Thyroid gland (tissue), 4 donors: ENCODE data around the gene PRM3. TPM values are rescaled to one million over a fixed set of nuclear protein-coding genes. Genes with fewer than 3 reads are reported as not detected.
A peak's percentile ranks its signal among the peaks of the same experiment; 100 is the strongest.

Experiments
- DNase-seq, 2 donors: peaks; one replicate each; pipeline ENCODE4 v3.0.0-alpha.2; 2019
- H3K27ac ChIP-seq, 3 donors: fragments of 200-600 bp; sonication (generic); 1 replicate in 2 of 3; 2 replicates in 1 of 3; pipeline ENCODE4 v1.5.1; 2016 to 2019; ENCODE audit warnings: mild to moderate bottlenecking in 1 of 3, moderate library complexity in 1 of 3
- H3K27me3 ChIP-seq: fragments of 200-600 bp; sonication (generic); one replicate; pipeline ENCODE4 v1.5.1; 2019
- H3K36me3 ChIP-seq, 2 donors: fragments of 200-600 bp; sonication (generic); one replicate each; pipeline ENCODE4 v1.5.1; 2016 to 2019
- H3K4me1 ChIP-seq, 2 donors: fragments of 200-600 bp; sonication (generic); one replicate each; pipeline ENCODE4 v1.5.1; 2017 to 2019
- H3K4me3 ChIP-seq, 3 donors: fragments of 200-600 bp; sonication (generic); replicated peaks in 1 of 3; 1 replicate in 2 of 3; 2 replicates in 1 of 3; pipeline ENCODE4 v1.5.1; 2016; ENCODE audit warnings: mild to moderate bottlenecking in 1 of 3
- H3K9me3 ChIP-seq: fragments of 200-600 bp; sonication (generic); one replicate; pipeline ENCODE4 v1.5.1; 2017
- CTCF ChIP-seq, 6 experiments: fragments of 200-600 bp in 3 of 6; fragments of 450-650 bp in 3 of 6; sonication (generic) in 3 of 6; IDR thresholded peaks; one replicate each; pipeline ENCODE4 v1.5.1; 2016 to 2019; ENCODE audit warnings: antibody characterized with exemption in 6 of 6, mild to moderate bottlenecking in 2 of 6, inconsistent platforms in 1 of 6, moderate library complexity in 1 of 6
- POLR2A ChIP-seq, 2 donors: fragments of 450-650 bp; IDR thresholded peaks; one replicate each; pipeline ENCODE4 v1.6.1; 2017; ENCODE audit warnings: antibody characterized with exemption in 2 of 2, mild to moderate bottlenecking in 2 of 2, moderate library complexity in 1 of 2
- WGBS, 2 donors: methylation state at CpG; one replicate each; pipeline ENCODE4 v1.1.5; 2017; 5-methylcytosine and 5-hydroxymethylcytosine counted together
- intact Hi-C: fragments of 100-400 bp; cut with DNase I; formaldehyde crosslinking; loops from one replicate; pipeline ENCODE4 v1.15.1; 2023
- total RNA-seq, 4 donors: library from RNA; depleted of rRNA; stranded (reverse); fragments of >200 nt; gene quantifications; one replicate each; pipeline ENCODE4 v1.2.3, GENCODE V29; 2016

Gene PRM3
- total RNA-seq, 4 donors from 2014 or later: not detected

GRCh38 chr16:11313493-11314308, 40.3 kb upstream of the PRM3 start:
- Histone ChIP-seq H3K9me3 (no peaks in the 10 kb centered on the region), H3K27me3 (no peaks in the 10 kb centered on the region), H3K4me1 (peaks cover 15 to 56% of the 10 kb centered on the region in 2 donors), H3K4me3 (no peak overlapping the region), H3K27ac (peak overlapping the region in 1 of 3 donors; percentile 59), H3K36me3 (no peaks in the 10 kb centered on the region)
- no peak for DNase-seq
- intact Hi-C loops: no loop called here
- TF ChIP-seq POLR2A (IDR thresholded peaks at IDR 0.05) (no peak), CTCF (IDR thresholded peaks at IDR 0.05) (no peak)
- 98% methylated on average over 9 of the region's 9 CpGs for WGBS, 2 donors

- Histone ChIP-seq H3K36me3 (no peaks in the 10 kb centered on the region), H3K4me3 (no peak overlapping the region), H3K27me3 (no peaks in the 10 kb centered on the region), H3K9me3 (no peaks in the 10 kb centered on the region), H3K27ac (peak overlapping the region in 2 of 3 donors; percentile 44 to 59), H3K4me1 (peaks cover 15 to 60% of the 10 kb centered on the region in 2 donors)
- 63 to 71% methylated on average over 8 of the region's 8 CpGs for WGBS, 2 donors
- intact Hi-C loops: no loop called here
- no peak for TF ChIP-seq POLR2A (IDR thresholded peaks at IDR 0.05)
- TF ChIP-seq CTCF (IDR thresholded peaks at IDR 0.05): no peak
- DNase-seq: peak; percentile 70 to 73
Measured at GRCh38 chr16:11312718-11313492, 39.5 kb upstream of the PRM3 start.

- DNase-seq: no peak
- Histone ChIP-seq H3K4me3 (no peak overlapping the region), H3K4me1 (peaks cover 15 to 62% of the 10 kb centered on the region in 2 donors), H3K36me3 (no peaks in the 10 kb centered on the region), H3K27me3 (no peaks in the 10 kb centered on the region), H3K9me3 (no peaks in the 10 kb centered on the region), H3K27ac (peak overlapping the region in 1 of 3 donors; percentile 37)
- TF ChIP-seq POLR2A (IDR thresholded peaks at IDR 0.05) (no peak), CTCF (IDR thresholded peaks at IDR 0.05) (no peak)
- intact Hi-C loops: no loop called here
- WGBS, 2 donors: 73 to 77% methylated on average over 10 of the region's 10 CpGs
Measured at GRCh38 chr16:11310997-11311561, 37.6 kb upstream of the PRM3 start.

GRCh38 chr16:11310634-11310977, 37.2 kb upstream of the PRM3 start:
- Histone ChIP-seq H3K27me3 (no peaks in the 10 kb centered on the region), H3K27ac (peak overlapping the region; percentile 37 to 58 (median 43)), H3K4me3 (no peak overlapping the region), H3K4me1 (peaks cover 12 to 58% of the 10 kb centered on the region in 2 donors), H3K36me3 (no peaks in the 10 kb centered on the region), H3K9me3 (no peaks in the 10 kb centered on the region)
- intact Hi-C loops: no loop called here
- TF ChIP-seq POLR2A (IDR thresholded peaks at IDR 0.05) (no peak), CTCF (IDR thresholded peaks at IDR 0.05) (no peak)
- no peak for DNase-seq
- 93 to 97% methylated on average over 3 of the region's 3 CpGs for WGBS, 2 donors
